ENCODE results near the gene HMGCS2.

DNA sequence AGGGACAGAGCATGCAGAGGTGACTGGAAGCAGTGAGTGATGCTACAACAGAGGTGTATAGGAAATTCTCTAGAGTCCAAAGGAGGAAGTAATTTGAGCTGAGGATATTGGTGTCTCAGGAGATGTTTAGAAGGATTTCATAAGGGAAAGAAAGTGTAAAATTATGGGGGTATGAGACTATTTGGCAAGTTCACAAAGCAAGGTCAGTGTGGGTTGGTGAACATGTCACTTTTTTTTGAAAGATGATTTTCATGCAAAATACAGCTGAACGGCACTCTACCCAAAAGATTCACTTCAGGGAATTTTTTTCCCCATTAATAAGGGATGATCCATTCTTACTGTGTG is 24.1 kb downstream of the HMGCS2 start:
- TF ChIP-seq, protein P1, sequence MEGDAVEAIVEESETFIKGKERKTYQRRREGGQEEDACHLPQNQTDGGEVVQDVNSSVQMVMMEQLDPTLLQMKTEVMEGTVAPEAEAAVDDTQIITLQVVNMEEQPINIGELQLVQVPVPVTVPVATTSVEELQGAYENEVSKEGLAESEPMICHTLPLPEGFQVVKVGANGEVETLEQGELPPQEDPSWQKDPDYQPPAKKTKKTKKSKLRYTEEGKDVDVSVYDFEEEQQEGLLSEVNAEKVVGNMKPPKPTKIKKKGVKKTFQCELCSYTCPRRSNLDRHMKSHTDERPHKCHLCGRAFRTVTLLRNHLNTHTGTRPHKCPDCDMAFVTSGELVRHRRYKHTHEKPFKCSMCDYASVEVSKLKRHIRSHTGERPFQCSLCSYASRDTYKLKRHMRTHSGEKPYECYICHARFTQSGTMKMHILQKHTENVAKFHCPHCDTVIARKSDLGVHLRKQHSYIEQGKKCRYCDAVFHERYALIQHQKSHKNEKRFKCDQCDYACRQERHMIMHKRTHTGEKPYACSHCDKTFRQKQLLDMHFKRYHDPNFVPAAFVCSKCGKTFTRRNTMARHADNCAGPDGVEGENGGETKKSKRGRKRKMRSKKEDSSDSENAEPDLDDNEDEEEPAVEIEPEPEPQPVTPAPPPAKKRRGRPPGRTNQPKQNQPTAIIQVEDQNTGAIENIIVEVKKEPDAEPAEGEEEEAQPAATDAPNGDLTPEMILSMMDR (conservative IDR thresholded peaks at IDR 0.05; ENCODE audit: low read length), result no peak
- no peak for TF ChIP-seq EZH2phosphoT487 (IDR thresholded peaks at IDR 0.05; ENCODE audit: borderline replicate concordance, low read depth, low read length)

All from OCI-LY7 (cell line).